HepG2 (cell line): ENCODE measurements around the gene PCBP1. TPM values are rescaled to one million over a fixed set of nuclear protein-coding genes. Genes with fewer than 3 reads are reported as not detected.
A peak's percentile ranks its signal among the peaks of the same experiment; 100 is the strongest.

Source experiments
- ATAC-seq: fragments of 200-7000 bp; cut with Tn5 transposase; 3 replicates; pipeline ENCODE4 v1.9.1; 2020; ENCODE audit warnings: mild to moderate bottlenecking, moderate library complexity
- BruUV-seq: library from RNA; stranded (reverse); fragments of 400-500 nt; replicated peaks from 2 replicates; lab custom pipeline; 2021; lab: Mats Ljungman, UMichigan
- CTCF ChIA-PET: fragments of 300-600 bp; formaldehyde crosslinking; extraction: SDS; loops from one replicate; lab custom pipeline; 2021; ENCODE audit warnings: low total read pairs, inconsistent platforms, low intra/inter-chr PET ratio; lab: Yijun Ruan, JAX
- POLR2A ChIA-PET: fragments of 350-600 bp; sonication (Branson Sonifier 250); formaldehyde crosslinking; loops from one replicate; lab custom pipeline; 2020; ENCODE audit warnings: antibody characterized with exemption, inconsistent platforms; lab: Yijun Ruan, JAX
- DNase-seq: peaks from one replicate; pipeline ENCODE4 v3.0.0-alpha.2; 2015; ENCODE audit warnings: low spot score
- FAIRE-seq: peaks from 3 replicates; lab custom pipeline; 2011; peaks lifted over from hg19 to GRCh38; lab: Jason Lieb, UNC
- H2AFZ ChIP-seq: one replicate; pipeline ENCODE4 v1.6.1; 2011; ENCODE audit warnings: low read length, inconsistent platforms
- H3K27ac ChIP-seq: fragments of 300-600 bp; 3 replicates; pipeline ENCODE4 v1.8.0; 2011; ENCODE audit warnings: mixed run types, mild to moderate bottlenecking, mixed read lengths, low read length, inconsistent platforms; ENCODE audit not compliant: insufficient read depth; ENCODE audit errors: extremely low read length
- H3K27me3 ChIP-seq, 2 experiments: fragments of 200-600 bp in 1 of 2; 2 replicates in 1 of 2; 3 replicates in 1 of 2; pipeline versions ENCODE4 v1.6.0 to v1.8.0; 2011; ENCODE audit warnings: low read length in 2 of 2, mild to moderate bottlenecking in 2 of 2, moderate library complexity in 2 of 2, inconsistent platforms in 1 of 2; ENCODE audit not compliant: insufficient read depth in 2 of 2, control insufficient read depth in 1 of 2
- H3K36me3 ChIP-seq, 2 experiments: fragments of 200-600 bp in 1 of 2; replicated peaks in 1 of 2; 2 replicates in 1 of 2; 3 replicates in 1 of 2; pipeline versions ENCODE4 v1.5.1 to v1.8.0; 2011; ENCODE audit warnings: low read length in 2 of 2, inconsistent platforms in 1 of 2; ENCODE audit not compliant: insufficient read depth in 2 of 2, control insufficient read depth in 1 of 2
- H3K4me1 ChIP-seq: 2 replicates; pipeline ENCODE4 v1.5.1; 2012; ENCODE audit warnings: low read length, inconsistent platforms; ENCODE audit not compliant: insufficient read depth
- H3K4me2 ChIP-seq: 2 replicates; pipeline ENCODE4 v1.6.0; 2011; ENCODE audit warnings: low read depth, low read length, inconsistent platforms
- H3K4me3 ChIP-seq, 3 experiments: fragments of 200-600 bp in 1 of 3; sonication (generic), shearing (Covaris generic) in 1 of 3; replicated peaks in 1 of 3; 2 replicates each; pipeline ENCODE4 v1.5.1; 2011 to 2016; ENCODE audit warnings: low read length in 3 of 3, inconsistent platforms in 2 of 3, low read depth in 2 of 3, mild to moderate bottlenecking in 2 of 3, control low read depth in 1 of 3, mixed read lengths in 1 of 3; ENCODE audit not compliant: insufficient read depth in 1 of 3
- H3K79me2 ChIP-seq: one replicate; pipeline ENCODE4 v1.6.1; 2011; ENCODE audit warnings: low read length, inconsistent platforms; ENCODE audit not compliant: insufficient read depth
- H3K9ac ChIP-seq: 2 replicates; pipeline ENCODE4 v1.6.0; 2011; ENCODE audit warnings: mild to moderate bottlenecking, low read depth, low read length, inconsistent platforms; ENCODE audit not compliant: insufficient read depth
- H3K9me3 ChIP-seq: 2 replicates; pipeline ENCODE4 v1.5.1; 2012; ENCODE audit warnings: mild to moderate bottlenecking, low read length
- H4K20me1 ChIP-seq: 2 replicates; pipeline ENCODE4 v1.6.0; 2011; ENCODE audit warnings: inconsistent platforms, mild to moderate bottlenecking, low read length, moderate library complexity; ENCODE audit not compliant: insufficient read depth
- AGO1 ChIP-seq: fragments of 200-400 bp; formaldehyde crosslinking; IDR thresholded peaks from 2 replicates; pipeline ENCODE4 v1.6.1; 2017; ENCODE audit warnings: mild to moderate bottlenecking, low read depth, low read length, moderate library complexity; ENCODE audit not compliant: poor library complexity, severe bottlenecking
- BCL3 ChIP-seq: sonication (generic); formaldehyde crosslinking; IDR thresholded peaks from 2 replicates; pipeline ENCODE4 v1.5.1; 2020; ENCODE audit warnings: mild to moderate bottlenecking, missing genetic modification reagents, moderate library complexity
- BRD4 ChIP-seq: sonication (generic); formaldehyde crosslinking; IDR thresholded peaks from 2 replicates; pipeline ENCODE4 v1.4.0; 2020; ENCODE audit warnings: missing genetic modification reagents
- GMEB1 ChIP-seq: sonication (generic); formaldehyde crosslinking; IDR thresholded peaks from 2 replicates; pipeline ENCODE4 v1.5.1; 2020; ENCODE audit warnings: missing genetic modification reagents, mild to moderate bottlenecking, borderline replicate concordance
- KAT2B ChIP-seq: fragments of 150-350 bp; IDR thresholded peaks from 2 replicates; pipeline ENCODE4 v1.6.1; 2014; ENCODE audit warnings: low read depth, low read length, borderline replicate concordance
- KIAA2018 ChIP-seq: sonication (generic); formaldehyde crosslinking; IDR thresholded peaks from 2 replicates; pipeline ENCODE4 v1.5.0; 2020; ENCODE audit warnings: mild to moderate bottlenecking, missing genetic modification reagents, borderline replicate concordance
- POLR2A ChIP-seq, 2 experiments: IDR thresholded peaks; 2 replicates each; pipeline ENCODE4 v1.6.1; 2011; ENCODE audit warnings: low read depth in 2 of 2, low read length in 2 of 2, mild to moderate bottlenecking in 1 of 2, moderate library complexity in 1 of 2; ENCODE audit not compliant: insufficient read depth in 1 of 2
- POLR2AphosphoS5 ChIP-seq: IDR thresholded peaks from 2 replicates; pipeline ENCODE4 v1.6.1; 2012; ENCODE audit warnings: low read depth, low read length
- SAP130 ChIP-seq: IDR thresholded peaks from 2 replicates; pipeline ENCODE4 v1.6.1; 2016; ENCODE audit warnings: low read depth
- ZBTB42 ChIP-seq: sonication (generic); formaldehyde crosslinking; IDR thresholded peaks from 2 replicates; pipeline ENCODE4 v1.5.0; 2020; ENCODE audit warnings: mild to moderate bottlenecking, missing genetic modification reagents
- ZNF431 ChIP-seq: sonication (generic); formaldehyde crosslinking; IDR thresholded peaks from 2 replicates; pipeline ENCODE4 v1.9.0; 2022; ENCODE audit warnings: missing genetic modification reagents, low read depth, mild to moderate bottlenecking, borderline replicate concordance
- WGBS: methylation state at CpG from one replicate; pipeline ENCODE4 v1.1.6; 2017; ENCODE audit warnings: low lambda C conversion rate; 5-methylcytosine and 5-hydroxymethylcytosine counted together
- in situ Hi-C: cut with HindIII; loops from 2 replicates; pipeline ENCODE4 v1.10.0; 2017; ENCODE audit warnings: low pct_unique_long_range_greater_than_20kb; ENCODE audit not compliant: extremely low pct_ligation_motif_present
- intact Hi-C: fragments of 100-400 bp; cut with micrococcal nuclease; formaldehyde crosslinking; loops from one replicate; pipeline ENCODE4 v1.10.0; 2022; ENCODE audit not compliant: unreplicated experiment
- polyA plus RNA-seq, 8 experiments: library from polyadenylated mRNA; depleted of rRNA in 3 of 8; stranded (reverse) in 7 of 8; unstranded in 1 of 8; fragments of >200 nt; fragmentation: Illumina TruSeq in 4 of 8; extraction: Trizol in 4 of 8; gene quantifications; 2 replicates each; pipeline versions ENCODE4 v1.2.1 to v1.2.3, GENCODE V29; 2011 to 2016; ENCODE audit warnings: low read depth in 4 of 8, missing spikeins in 1 of 8, mixed read lengths in 1 of 8; ENCODE audit not compliant: insufficient read depth in 1 of 8
- total RNA-seq, 5 experiments: library from RNA; depleted of rRNA; stranded (reverse); fragments of >200 nt; fragmentation: Illumina TruSeq; extraction: Trizol; gene quantifications; 2 replicates each; pipeline ENCODE4 v1.2.3, GENCODE V29; 2016; ENCODE audit warnings: low read depth in 1 of 5

PCBP1 gene
- total and polyA plus RNA-seq, 2 of the 13 experiments (the other 11 are each of a cell fraction or from before 2014, with no cell fraction given) = 32.0 to 137 TPM

DNA sequence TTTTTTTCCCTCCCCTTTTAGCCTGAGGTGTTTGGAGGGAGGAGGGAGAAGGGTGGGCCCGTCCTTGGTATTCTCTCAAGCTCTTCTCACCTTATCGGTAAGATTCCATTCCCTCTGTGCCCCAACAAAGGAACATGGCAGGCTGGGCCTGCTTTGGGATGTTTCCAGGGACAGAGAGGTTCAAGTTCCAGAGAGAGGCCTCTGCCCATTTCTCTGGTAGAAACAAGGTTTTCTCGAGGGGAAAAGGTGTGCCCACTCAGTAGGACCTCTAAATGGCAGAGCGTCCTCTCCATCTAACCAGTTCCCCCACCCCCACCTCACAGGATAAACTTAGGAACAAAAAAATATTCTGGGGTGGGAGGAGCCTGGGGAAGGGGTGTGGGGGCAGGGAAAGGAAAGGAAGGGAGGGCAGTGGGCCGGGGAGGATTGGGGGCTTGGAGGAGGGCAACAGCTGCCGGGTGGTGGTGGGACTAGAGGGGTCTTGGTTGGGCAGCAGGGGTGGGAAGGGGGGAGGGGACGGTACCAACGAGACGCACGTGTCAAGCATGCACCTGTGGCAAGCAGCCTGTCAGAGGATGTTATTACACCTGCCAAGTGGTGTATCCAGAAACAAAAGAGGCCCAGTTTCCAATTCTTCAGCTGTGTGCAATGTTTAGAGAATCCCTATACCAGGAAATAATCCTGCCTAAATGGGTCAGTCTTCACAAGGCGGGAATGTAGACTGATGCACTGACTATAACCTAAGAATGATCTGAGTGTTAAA is 2.1 kb downstream of the PCBP1 start:
- no peaks in the 10 kb centered on the region; a peak in 1 of 5 replicates for H3K27me3 ChIP-seq
- DNase-seq (peak; percentile 24), ATAC-seq (no peak), FAIRE-seq (peak; percentile 49)
- H3K27ac ChIP-seq = peak overlapping the region; percentile 99
- ChIA-PET CTCF (no interaction called here), POLR2A (interaction anchor here (1.3 to 24.7 kb wide), 6 partner anchors 15 to 175 kb away, joined by 3 to 423 read pairs (median 74); partner anchors contain the start of gene MXD1)
- no peaks in the 10 kb centered on the region for H3K9me3 ChIP-seq
- intact Hi-C loops = loop anchor here (5.0 kb wide), 2 partner anchors 158 to 177 kb away; partner anchors contain the start of gene TIA1
- peak overlapping the region; percentile 85 for H3K4me2 ChIP-seq
- in situ Hi-C loops = loop anchor here (5.0 kb wide), 1 partner anchor 53 kb away; no protein-coding TSS in a partner anchor
- peak overlapping the region; percentile 93 to 95 (median 95) for H3K4me3 ChIP-seq
- peaks cover 38% of the 10 kb centered on the region for H3K79me2 ChIP-seq
- peak overlapping the region; percentile 100 for H3K9ac ChIP-seq
- no peak overlapping the region for H2AFZ ChIP-seq
- 29% methylated on average over 11 of the region's 11 CpGs for WGBS
- H3K36me3 ChIP-seq = 0 out of 5 replicates have a peak, but pooled peaks cover 0 to 1% of the 10 kb centered on the region in 2 experiments
- H4K20me1 ChIP-seq = no peaks in the 10 kb centered on the region; the same call in 1 of the 2 replicates
- BruUV-seq = no TSS peak
- peaks cover 53% of the 10 kb centered on the region for H3K4me1 ChIP-seq
- 0 out of 2 replicates have a peak, but pooled peaks have one; percentile 38 for TF ChIP-seq ZNF431 (CRISPR knock-in tag)
- peak; percentile 50 for TF ChIP-seq SAP130 (CRISPR knock-in tag)
- TF ChIP-seq AGO1 = peak; percentile 57
- no peak for TF ChIP-seq BRD4 (CRISPR knock-in tag)
- peak; percentile 56; the same call in 1 of the 2 replicates for TF ChIP-seq POLR2AphosphoS5
- TF ChIP-seq GMEB1 (CRISPR knock-in tag) = 0 out of 2 replicates have a peak, but pooled peaks have one; percentile 10
- TF ChIP-seq KIAA2018 (CRISPR knock-in tag) = 0 out of 2 replicates have a peak, but pooled peaks have one; percentile 15
- no peak for TF ChIP-seq KAT2B
- TF ChIP-seq BCL3 (CRISPR knock-in tag) = 0 out of 2 replicates have a peak, but pooled peaks have one; percentile 43
- peak; percentile 45 to 60; a peak in 3 of 4 replicates for TF ChIP-seq POLR2A (IDR thresholded peaks at IDR 0.05; ENCODE audit: insufficient read depth in 1 of 2, low read depth in 2 of 2, low read length in 2 of 2)
- TF ChIP-seq ZBTB42 = 0 out of 2 replicates have a peak, but pooled peaks have one; percentile 20
